ENCODE results near the gene GPRC5A.

Gene GPRC5A

GRCh38 chr12:12938541-12938940 is 47.2 kb downstream of the GPRC5A start:
- no peak overlapping the region for H3K4me3 ChIP-seq (ENCODE audit: low read depth, low read length)

GRCh38 chr12:12939888-12940287 is 48.5 kb downstream of the GPRC5A start:
- H3K4me3 ChIP-seq (ENCODE audit: low read depth, low read length): no peak overlapping the region

GRCh38 chr12:12941450-12942350 is 50.3 kb downstream of the GPRC5A start:
- no peak overlapping the region for H3K4me3 ChIP-seq (ENCODE audit: low read depth, low read length)

DNA sequence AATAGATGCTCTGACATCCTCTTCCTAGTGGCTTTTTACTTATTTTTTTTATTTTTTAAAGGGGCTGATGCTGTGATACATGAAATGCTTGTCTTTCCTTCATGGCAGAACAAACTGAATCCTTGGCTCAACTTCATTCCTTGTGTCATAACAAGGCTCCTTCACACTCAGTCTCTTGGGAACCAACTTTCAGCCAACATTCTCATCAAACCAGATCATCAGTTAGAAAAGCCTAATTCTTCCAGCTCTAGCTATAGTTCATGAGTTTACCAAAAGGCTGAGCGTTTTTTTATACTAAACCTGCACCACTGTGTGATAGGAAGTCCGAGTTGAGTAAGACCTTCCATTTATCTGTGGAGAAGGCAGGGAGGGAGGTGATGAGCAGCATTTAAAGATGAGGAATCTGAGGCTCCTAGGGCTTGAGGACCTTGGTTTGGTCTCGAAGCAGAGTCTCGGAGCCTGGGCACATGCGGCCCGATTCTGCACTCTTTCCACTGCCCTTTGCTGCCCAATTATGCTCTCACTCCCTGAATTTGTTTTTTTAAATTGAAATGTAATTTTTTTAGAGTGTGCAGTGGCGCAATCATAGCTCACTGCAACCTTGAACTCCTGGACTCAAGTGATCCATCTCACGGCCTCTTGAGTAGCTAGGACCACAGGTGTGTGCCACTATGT is 52.4 kb downstream of the GPRC5A start:
- no peak overlapping the region for H3K4me3 ChIP-seq (ENCODE audit: low read depth, low read length)

DNA sequence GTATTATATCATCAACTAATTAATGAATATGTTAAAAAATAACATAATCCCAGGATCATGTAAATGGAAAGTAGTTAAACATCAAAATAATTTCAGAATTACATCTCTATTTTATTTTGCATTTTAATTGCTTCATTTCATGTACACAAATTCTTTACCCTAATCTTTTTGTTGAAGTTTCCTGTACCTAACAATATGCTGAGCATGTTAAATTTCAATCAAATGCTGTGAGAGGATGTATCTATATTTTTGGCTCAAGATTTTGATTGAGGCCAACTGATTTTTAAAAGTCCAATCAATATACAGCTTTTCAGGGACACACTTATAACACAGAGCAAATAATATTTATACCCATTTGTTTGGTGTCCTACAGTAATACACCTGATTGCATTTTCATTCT is 54.2 kb downstream of the GPRC5A start:
- H3K4me3 ChIP-seq (ENCODE audit: low read depth, low read length): no peak overlapping the region

DNA sequence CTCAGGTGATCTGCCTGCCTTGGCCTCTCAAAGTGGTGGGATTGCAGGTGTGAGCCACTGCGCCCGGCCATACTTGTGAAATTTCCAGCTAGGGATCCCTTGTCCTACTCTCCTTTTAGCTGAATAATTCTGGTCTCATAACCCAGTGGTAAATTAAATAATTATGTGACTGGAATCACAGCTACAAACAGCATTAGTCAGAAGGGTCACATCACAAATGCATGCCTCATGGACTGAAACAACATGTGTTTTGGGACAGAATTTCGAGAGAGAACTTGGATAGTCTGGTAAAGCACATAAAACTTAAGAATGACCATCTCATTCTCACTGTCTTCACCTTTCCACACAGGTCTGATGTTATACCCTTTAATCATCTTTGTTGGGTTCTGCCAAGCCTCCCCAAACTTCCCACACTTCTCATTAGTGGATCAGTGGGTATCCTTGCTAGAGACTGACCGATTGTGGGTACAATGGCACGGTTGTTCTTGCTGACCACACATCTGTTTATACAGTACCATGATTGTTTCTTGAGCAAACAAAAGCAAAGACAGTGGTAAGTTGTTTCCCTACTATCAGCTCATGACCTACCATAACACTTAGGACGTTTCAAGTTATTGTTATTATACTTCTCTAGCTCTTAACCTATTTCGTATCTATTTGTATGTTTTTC is 55.5 kb downstream of the GPRC5A start:
- H3K4me3 ChIP-seq (ENCODE audit: low read depth, low read length): no peak overlapping the region

- H3K4me3 ChIP-seq (ENCODE audit: low read depth, low read length): no peak overlapping the region
Measured at GRCh38 chr12:12947902-12948301, 56.5 kb downstream of the GPRC5A start.

DNA sequence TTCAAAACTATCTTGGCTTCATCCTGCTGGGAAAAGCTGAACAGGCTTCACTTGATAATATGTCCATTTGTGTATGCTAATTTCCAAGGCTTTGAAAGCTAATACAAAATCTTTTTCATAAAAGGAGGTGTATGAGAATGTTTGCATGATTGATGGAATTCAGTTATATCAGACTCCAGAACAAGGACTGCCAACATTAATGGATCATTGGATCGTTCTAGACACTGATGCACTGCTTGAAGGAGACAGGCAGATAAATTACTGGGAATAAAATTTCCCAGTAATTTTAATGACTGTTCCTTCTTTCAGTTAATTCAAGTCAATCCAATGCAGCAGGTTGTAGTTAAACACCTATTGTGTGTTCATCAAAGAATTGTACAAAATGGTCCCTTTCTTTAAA is 60.1 kb downstream of the GPRC5A start:
- H3K4me3 ChIP-seq (ENCODE audit: low read depth, low read length): no peak overlapping the region

GRCh38 chr12:12952036-12952435 is 60.7 kb downstream of the GPRC5A start, which contains the start of gene GPRC5D:
Gene GPRC5D, minus strand, starts transcription at chr12:12952170. Its CDS starts 1,786 bp downstream, at chr12:12950384.
- no peak within 1 kb of the TSS for H3K4me3 ChIP-seq (ENCODE audit: low read depth, low read length)

DNA sequence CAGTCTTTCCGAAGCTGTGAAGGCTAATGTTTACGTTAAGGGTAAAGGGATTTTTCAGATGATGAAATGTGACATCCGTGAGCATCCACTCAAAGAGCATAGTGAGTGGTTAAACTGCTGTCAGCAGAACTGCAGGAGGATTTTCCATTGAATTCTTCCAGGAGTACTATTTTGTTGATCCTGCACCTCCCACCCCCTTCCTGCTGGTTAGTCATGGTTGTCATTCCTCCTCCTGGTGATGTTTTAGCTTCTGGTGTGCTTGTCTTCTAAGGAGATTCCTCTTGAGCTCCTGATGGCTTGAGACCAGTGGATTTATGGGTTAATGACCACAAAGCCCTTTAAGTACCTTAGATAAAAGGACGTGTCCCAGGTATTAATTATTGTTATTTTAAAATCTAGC is 63.0 kb downstream of the GPRC5A start:
- H3K4me3 ChIP-seq (ENCODE audit: low read depth, low read length): no peak overlapping the region

- H3K4me3 ChIP-seq (ENCODE audit: low read depth, low read length): no peak overlapping the region
Measured at GRCh38 chr12:12954878-12955625, 63.7 kb downstream of the GPRC5A start.

GRCh38 chr12:12958886-12959285 is 67.5 kb downstream of the GPRC5A start:
- no peak overlapping the region for H3K4me3 ChIP-seq (ENCODE audit: low read depth, low read length)

DNA sequence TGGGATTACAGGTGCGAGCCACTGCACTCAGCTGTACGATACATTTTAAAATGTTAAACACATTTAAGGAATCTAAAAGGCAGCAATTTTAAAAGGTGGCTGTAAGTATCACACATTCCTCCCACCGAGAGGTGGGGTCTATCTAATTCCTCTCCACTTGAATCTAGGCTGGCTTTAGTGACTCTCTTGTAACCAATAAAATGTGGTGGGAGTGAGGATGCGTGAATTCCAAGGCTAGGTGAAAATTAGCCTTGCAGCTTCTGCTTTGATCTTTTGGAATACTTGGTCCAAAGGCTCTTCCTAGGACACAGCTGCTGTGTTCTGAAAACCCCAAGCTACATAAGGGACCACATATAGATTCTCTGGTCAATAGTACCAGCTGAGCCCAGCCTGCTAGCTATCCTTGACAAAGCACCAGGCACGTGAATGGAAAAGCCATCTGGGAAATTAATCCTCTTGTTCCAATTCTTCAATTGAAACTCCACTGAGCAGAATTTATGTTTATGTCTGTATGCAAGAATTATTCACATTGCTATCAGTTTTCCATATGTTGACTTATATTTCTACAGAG is 69.4 kb downstream of the GPRC5A start:
- H3K4me3 ChIP-seq (ENCODE audit: low read depth, low read length): no peak overlapping the region

GRCh38 chr12:12964255-12964654 is 72.9 kb downstream of the GPRC5A start:
- H3K4me3 ChIP-seq (ENCODE audit: low read depth, low read length): no peak overlapping the region

GRCh38 chr12:12965836-12966235 is 74.5 kb downstream of the GPRC5A start:
- no peak overlapping the region for H3K4me3 ChIP-seq (ENCODE audit: low read depth, low read length)
